Left ventricle myocardium inferior (tissue), 1 donor: ENCODE data around the gene DMXL2. TPM values are rescaled to one million over a fixed set of nuclear protein-coding genes. Genes with fewer than 3 reads are reported as not detected.

ENCODE experiments used
- DNase-seq: peaks from one replicate; pipeline ENCODE4 v3.0.0-alpha.2; 2020
- H3K27ac ChIP-seq: fragments of 200-600 bp; replicated peaks from 2 replicates; pipeline ENCODE4 v1.8.0; 2021
- H3K27me3 ChIP-seq: fragments of 200-600 bp; 2 replicates; pipeline ENCODE4 v1.8.0; 2021; ENCODE audit warnings: low read depth
- H3K36me3 ChIP-seq: fragments of 200-600 bp; 2 replicates; pipeline ENCODE4 v1.8.0; 2021
- H3K4me1 ChIP-seq: fragments of 200-600 bp; 2 replicates; pipeline ENCODE4 v1.8.0; 2021
- H3K4me3 ChIP-seq: fragments of 200-600 bp; 2 replicates; pipeline ENCODE4 v1.8.0; 2021; ENCODE audit warnings: mild to moderate bottlenecking, moderate library complexity
- H3K9me3 ChIP-seq: fragments of 200-600 bp; replicated peaks from 2 replicates; pipeline ENCODE4 v1.8.0; 2021
- CTCF ChIP-seq: fragments of 200-600 bp; IDR thresholded peaks from 2 replicates; pipeline ENCODE4 v1.8.0; 2021; ENCODE audit warnings: antibody characterized with exemption, mild to moderate bottlenecking, borderline replicate concordance
- intact Hi-C: fragments of 100-400 bp; cut with micrococcal nuclease; formaldehyde crosslinking; loops from one replicate; pipeline ENCODE4 v1.11.0; 2022
- total RNA-seq: library from RNA; stranded (reverse); fragmentation: NEBNext Ultra II Directional; extraction: Animal tissue kit (Norgen Biotek cat#: 25700); gene quantifications from one replicate; pipeline ENCODE4 v1.2.1, GENCODE V29; 2021
- donor health status: DM: no; HTN: yes; CAD: no; lungs with severe emphysema.

Gene DMXL2
- total RNA-seq, 1 donor from 2014 or later = 7.4 TPM

GRCh38 chr15:51505251-51505650, 117.3 kb downstream of the DMXL2 start:
- Histone ChIP-seq H3K4me3 (no peak overlapping the region), H3K9me3 (peaks cover under 1% of the 10 kb centered on the region), H3K36me3 (peaks cover 3% of the 10 kb centered on the region), H3K27ac (no peak overlapping the region), H3K27me3 (no peaks in the 10 kb centered on the region), H3K4me1 (no peaks in the 10 kb centered on the region)
- no peak for TF ChIP-seq CTCF
- no peak for DNase-seq
- intact Hi-C loops = no loop called here

GRCh38 chr15:51503003-51503402, 119.6 kb downstream of the DMXL2 start:
- Histone ChIP-seq H3K9me3 (no peaks in the 10 kb centered on the region), H3K27me3 (no peaks in the 10 kb centered on the region), H3K4me3 (no peak overlapping the region), H3K36me3 (peaks cover 24% of the 10 kb centered on the region), H3K4me1 (no peaks in the 10 kb centered on the region), H3K27ac (no peak overlapping the region)
- DNase-seq = no peak
- TF ChIP-seq CTCF = no peak
- intact Hi-C loops = no loop called here

- TF ChIP-seq CTCF = peak; percentile 30
- no peak overlapping the region for H3K4me3 ChIP-seq
- no peaks in the 10 kb centered on the region for H3K9me3 ChIP-seq
- no peaks in the 10 kb centered on the region for H3K27me3 ChIP-seq
- no peak overlapping the region for H3K27ac ChIP-seq
- no peaks in the 10 kb centered on the region for H3K4me1 ChIP-seq
- peaks cover 23% of the 10 kb centered on the region for H3K36me3 ChIP-seq
- intact Hi-C loops = no loop called here
- DNase-seq = no peak
Observed at GRCh38 chr15:51499379-51499976, 123.1 kb downstream of the DMXL2 start.

- Histone ChIP-seq H3K4me3 (no peak overlapping the region), H3K36me3 (peaks cover 23% of the 10 kb centered on the region), H3K27ac (no peak overlapping the region), H3K9me3 (no peaks in the 10 kb centered on the region), H3K4me1 (no peaks in the 10 kb centered on the region), H3K27me3 (no peaks in the 10 kb centered on the region)
- TF ChIP-seq CTCF = no peak
- no peak for DNase-seq
- intact Hi-C loops = no loop called here
Observed at GRCh38 chr15:51497806-51498205, 124.8 kb downstream of the DMXL2 start.

GRCh38 chr15:51496246-51496645, 126.3 kb downstream of the DMXL2 start:
- intact Hi-C loops = no loop called here
- Histone ChIP-seq H3K27ac (no peak overlapping the region), H3K4me3 (no peak overlapping the region), H3K27me3 (no peaks in the 10 kb centered on the region), H3K36me3 (peaks cover 23% of the 10 kb centered on the region), H3K4me1 (no peaks in the 10 kb centered on the region), H3K9me3 (no peaks in the 10 kb centered on the region)
- no peak for DNase-seq
- TF ChIP-seq CTCF = no peak
